GM12878 (cell line): ENCODE results near the gene BORCS6. TPM values are rescaled to one million over a fixed set of nuclear protein-coding genes. Genes with fewer than 3 reads are reported as not detected.
A peak's percentile ranks its signal among the peaks of the same experiment; 100 is the strongest.

Experiments
- ATAC-seq: fragments of 200-7000 bp; cut with Tn5 transposase; 3 replicates; pipeline ENCODE4 v1.9.1; 2020; ENCODE audit warnings: mild to moderate bottlenecking, moderate library complexity
- BruUV-seq: library from RNA; stranded (reverse); fragments of 400-500 nt; replicated peaks from 2 replicates; lab custom pipeline; 2021; lab: Mats Ljungman, UMichigan
- CTCF ChIA-PET: fragments of 300-600 bp; sonication (Branson Sonifier 250); formaldehyde crosslinking; extraction: SDS; loops from one replicate; lab custom pipeline; 2021; ENCODE audit warnings: inconsistent platforms; lab: Yijun Ruan, JAX
- POLR2A ChIA-PET: fragments of 350-600 bp; formaldehyde crosslinking; extraction: SDS; loops from one replicate; lab custom pipeline; 2021; ENCODE audit warnings: inconsistent platforms; lab: Charles Lee
- RAD21 ChIA-PET: fragments of 300-600 bp; sonication (Branson Sonifier 250); formaldehyde crosslinking; loops from one replicate; lab custom pipeline; 2023; ENCODE audit warnings: antibody characterized with exemption; ENCODE audit not compliant: unreplicated experiment; lab: Charles Lee
- SMC1A ChIA-PET: fragments of 300-600 bp; sonication (Branson Sonifier 250); formaldehyde crosslinking; loops from one replicate; lab custom pipeline; 2023; ENCODE audit not compliant: unreplicated experiment, uncharacterized antibody; lab: Charles Lee
- DNase-seq: peaks from one replicate; pipeline ENCODE4 v3.0.0-alpha.2; 2011; ENCODE audit warnings: low read depth, low spot score
- FAIRE-seq: peaks from 3 replicates; lab custom pipeline; 2011; peaks lifted over from hg19 to GRCh38; lab: Jason Lieb, UNC
- H2AFZ ChIP-seq: 2 replicates; pipeline ENCODE4 v1.6.0; 2011; ENCODE audit warnings: low read depth, low read length, control low read depth; ENCODE audit not compliant: control insufficient read depth
- H3K27ac ChIP-seq: 2 replicates; pipeline ENCODE4 v1.5.1; 2011; ENCODE audit warnings: control low read depth; ENCODE audit not compliant: control insufficient read depth, insufficient read depth
- H3K27me3 ChIP-seq, 2 experiments: replicated peaks in 1 of 2; 2 replicates each; pipeline versions ENCODE4 v1.6.0 to v1.6.1; 2011; ENCODE audit warnings: low read length in 1 of 2; ENCODE audit not compliant: control insufficient read depth in 2 of 2, insufficient read depth in 2 of 2
- H3K36me3 ChIP-seq, 2 experiments: 2 replicates each; pipeline ENCODE4 v1.5.1; 2011; ENCODE audit warnings: low read length in 1 of 2; ENCODE audit not compliant: control insufficient read depth in 2 of 2, insufficient read depth in 2 of 2
- H3K4me1 ChIP-seq: 2 replicates; pipeline ENCODE4 v1.6.1; 2011; ENCODE audit warnings: mild to moderate bottlenecking, low read length, moderate library complexity, mixed read lengths; ENCODE audit not compliant: control insufficient read depth, insufficient read depth
- H3K4me2 ChIP-seq: 2 replicates; pipeline ENCODE4 v1.6.0; 2011; ENCODE audit warnings: control low read depth; ENCODE audit not compliant: control insufficient read depth, insufficient read depth
- H3K4me3 ChIP-seq: fragments of 200-600 bp; sonication (generic); 2 replicates; pipeline ENCODE4 v1.5.1; 2016
- H3K79me2 ChIP-seq: 2 replicates; pipeline ENCODE4 v1.6.0; 2011; ENCODE audit warnings: low read length; ENCODE audit not compliant: control insufficient read depth, insufficient read depth
- H3K9ac ChIP-seq: 2 replicates; pipeline ENCODE4 v1.8.0; 2011; ENCODE audit warnings: low read length, control low read depth, mixed read lengths; ENCODE audit not compliant: control insufficient read depth, insufficient read depth
- H3K9me3 ChIP-seq: replicated peaks from 3 replicates; pipeline ENCODE4 v1.5.1; 2011; ENCODE audit warnings: mild to moderate bottlenecking, low read length; ENCODE audit not compliant: control insufficient read depth, insufficient read depth
- H4K20me1 ChIP-seq: 2 replicates; pipeline ENCODE4 v1.6.0; 2011; ENCODE audit not compliant: control insufficient read depth, insufficient read depth
- ATF2 ChIP-seq: IDR thresholded peaks from 2 replicates; pipeline ENCODE4 v1.6.1; 2012; ENCODE audit warnings: low read length, inconsistent platforms
- BCLAF1 ChIP-seq: fragments of 450-650 bp; IDR thresholded peaks from 2 replicates; pipeline ENCODE4 v1.6.1; 2017; ENCODE audit warnings: antibody characterized with exemption, mild to moderate bottlenecking, moderate library complexity
- FOXM1 ChIP-seq: IDR thresholded peaks from 2 replicates; pipeline ENCODE4 v1.6.1; 2012; ENCODE audit warnings: low read depth, mild to moderate bottlenecking, inconsistent platforms, low read length, moderate library complexity
- NKRF ChIP-seq: fragments of 450-650 bp; conservative IDR thresholded peaks from 2 replicates; pipeline ENCODE4 v1.6.1; 2017; ENCODE audit warnings: mild to moderate bottlenecking, moderate library complexity
- PML ChIP-seq: IDR thresholded peaks from 2 replicates; pipeline ENCODE4 v1.6.1; 2012; ENCODE audit warnings: low read length, inconsistent platforms
- SMAD1 ChIP-seq: fragments of 450-650 bp; IDR thresholded peaks from 2 replicates; pipeline ENCODE4 v1.6.1; 2018; ENCODE audit warnings: mild to moderate bottlenecking, low read depth; ENCODE audit not compliant: partially characterized antibody
- SPI1 ChIP-seq: IDR thresholded peaks from 2 replicates; pipeline ENCODE4 v1.6.1; 2011; ENCODE audit warnings: low read depth, mild to moderate bottlenecking, low read length, moderate library complexity, borderline replicate concordance; ENCODE audit not compliant: insufficient read depth
- YBX1 ChIP-seq: fragments of 450-650 bp; IDR thresholded peaks from 2 replicates; pipeline ENCODE4 v1.6.1; 2016; ENCODE audit warnings: antibody characterized with exemption
- ZNF207 ChIP-seq: fragments of 450-650 bp; IDR thresholded peaks from 2 replicates; pipeline ENCODE4 v1.6.1; 2014; ENCODE audit warnings: antibody characterized with exemption, mild to moderate bottlenecking, borderline replicate concordance
- ZNF24 ChIP-seq: fragments of 450-650 bp; IDR thresholded peaks from 2 replicates; pipeline ENCODE4 v1.6.1; 2017; ENCODE audit warnings: antibody characterized with exemption, mild to moderate bottlenecking
- WGBS: methylation state at CpG from one replicate; pipeline ENCODE4 v1.1.6; 2016; ENCODE audit warnings: low lambda C conversion rate; ENCODE audit not compliant: insufficient replicate concordance, insufficient coverage; ENCODE audit errors: missing lambda C conversion rate; 5-methylcytosine and 5-hydroxymethylcytosine counted together
- in situ Hi-C: fragments of 300-500 bp; cut with MboI; formaldehyde crosslinking; loops from 9 replicates; pipeline ENCODE4 v1.14.3; 2018; ENCODE audit warnings: mixed read lengths
- intact Hi-C: fragments of 100-400 bp; cut with micrococcal nuclease; formaldehyde crosslinking; loops from one replicate; pipeline ENCODE4 v1.14.2; 2022; ENCODE audit not compliant: unreplicated experiment
- polyA plus RNA-seq, 11 experiments: library from polyadenylated mRNA; depleted of rRNA in 4 of 11; unstranded in 6 of 11; stranded (reverse) in 5 of 11; fragments of >200 nt; fragmentation: Nextera tagmentation in 4 of 11; fragmentation: Illumina TruSeq in 1 of 11; extraction: Ambion mirVana in 4 of 11; extraction: Trizol in 1 of 11; gene quantifications; 1 replicate in 1 of 11; 2 replicates in 10 of 11; pipeline versions ENCODE4 v1.2.1 to v1.2.3, GENCODE V29; 2011 to 2016; ENCODE audit warnings: inconsistent platforms in 2 of 11, missing spikeins in 2 of 11, low read depth in 1 of 11
- total RNA-seq, 4 experiments: library from RNA; depleted of rRNA in 3 of 4; stranded (reverse); fragments of >200 nt in 3 of 4; fragmentation: Illumina TruSeq in 1 of 4; extraction: Trizol in 1 of 4; gene quantifications; 2 replicates each; pipeline versions ENCODE4 v1.2.1 to v1.2.3, GENCODE V29; 2013 to 2021
- TF ChIP-seq, protein P1 (sequence below): fragments of 450-650 bp; IDR thresholded peaks from 2 replicates; pipeline ENCODE4 v1.6.1; 2017; ENCODE audit warnings: mild to moderate bottlenecking, moderate library complexity

BORCS6 gene
- total and polyA plus RNA-seq, 10 of the 15 experiments (the other 5 are each of a cell fraction or from before 2014, with no cell fraction given): 0.37 to 14.1 (median 6.7) TPM

DNA sequence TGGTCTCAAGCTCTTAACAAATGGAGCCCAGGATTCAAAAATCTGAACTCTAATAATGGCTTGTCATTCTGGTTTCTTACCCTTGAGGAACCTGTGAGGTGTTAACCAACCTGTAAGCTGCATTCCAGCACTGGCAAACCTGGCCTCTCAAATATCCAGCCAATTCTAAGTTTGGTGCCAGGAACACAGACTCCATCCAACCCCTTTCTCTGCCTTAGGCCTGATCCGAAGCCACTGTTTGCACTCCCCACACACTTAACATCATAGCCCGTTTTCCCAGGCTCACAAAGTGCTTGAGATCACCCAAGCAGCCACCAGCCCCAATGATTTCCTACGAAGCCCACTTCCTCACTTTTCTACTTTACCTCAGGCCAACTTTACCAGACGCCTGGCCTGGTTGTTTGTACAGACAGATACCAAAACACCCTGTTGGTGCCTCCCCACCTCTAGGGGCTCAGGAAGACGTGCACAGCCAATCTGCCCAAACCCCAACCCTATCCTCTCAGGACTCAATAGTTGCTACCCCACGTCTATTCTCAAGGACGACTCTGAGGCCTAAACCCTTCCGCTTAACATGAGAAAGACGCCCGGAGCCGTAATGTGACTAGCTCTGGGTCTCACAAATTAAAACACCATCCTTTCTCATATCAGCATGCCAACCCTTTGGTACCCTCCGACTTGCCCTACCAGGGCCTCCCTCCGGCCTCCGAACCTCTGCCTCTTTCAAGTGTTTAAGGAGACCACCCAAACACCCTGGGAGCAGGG, 34.6 kb downstream of the BORCS6 start:
- H3K9me3 ChIP-seq: no peaks in the 10 kb centered on the region
- intact Hi-C loops: no loop called here
- H4K20me1 ChIP-seq: no peaks in the 10 kb centered on the region; the same call in 1 of the 2 replicates
- peak overlapping the region; percentile 76 for H3K27ac ChIP-seq
- in situ Hi-C loops: no loop called here
- H3K36me3 ChIP-seq: peaks cover 0 to 3% of the 10 kb centered on the region in 2 experiments; a peak in 1 of 4 replicates
- SMC1A ChIA-PET: interaction anchor here (1.4 to 5.1 kb wide), 9 partner anchors 17 to 92 kb away, joined by 4 to 42 read pairs (median 7); partner anchors contain the start of genes ALOXE3, CTC1 and HES7
- H3K4me2 ChIP-seq: peak overlapping the region; percentile 99
- DNase-seq (no peak), FAIRE-seq (no peak), ATAC-seq (no peak)
- RAD21 ChIA-PET: interaction anchor here (1.5 to 4.1 kb wide), 6 partner anchors 12 to 91 kb away, joined by 3 to 33 read pairs (median 6); no protein-coding TSS in a partner anchor
- POLR2A ChIA-PET: interaction anchor here (0.5 to 7.5 kb wide), 13 partner anchors 15 to 468 kb away, joined by 3 to 71 read pairs (median 6); partner anchors contain the start of genes AURKB, BORCS6, RANGRF and TP53
- H3K9ac ChIP-seq: peak overlapping the region; percentile 77
- no TSS peak for BruUV-seq
- no peak overlapping the region for H2AFZ ChIP-seq
- CTCF ChIA-PET: interaction anchor here (2.1 to 5.3 kb wide), 3 partner anchors 17 to 62 kb away, joined by 13 to 46 read pairs (median 36); partner anchors contain the start of gene HES7
- peaks cover 21% of the 10 kb centered on the region for H3K4me1 ChIP-seq
- no peaks in the 10 kb centered on the region for H3K27me3 ChIP-seq
- 38% methylated on average over 14 of the region's 14 CpGs for WGBS
- H3K4me3 ChIP-seq: peak overlapping the region; percentile 74
- H3K79me2 ChIP-seq: peaks cover 18% of the 10 kb centered on the region
- TF ChIP-seq BCLAF1 (no peak), ZNF24 (no peak), ATF2 (no peak), FOXM1 (no peak), SMAD1 (peak; percentile 14), ZNF207 (no peak), PML (no peak), YBX1 (no peak), NKRF (no peak), SPI1 (peak; percentile 13; the same call in 1 of the 2 replicates)
- TF ChIP-seq, protein P1, sequence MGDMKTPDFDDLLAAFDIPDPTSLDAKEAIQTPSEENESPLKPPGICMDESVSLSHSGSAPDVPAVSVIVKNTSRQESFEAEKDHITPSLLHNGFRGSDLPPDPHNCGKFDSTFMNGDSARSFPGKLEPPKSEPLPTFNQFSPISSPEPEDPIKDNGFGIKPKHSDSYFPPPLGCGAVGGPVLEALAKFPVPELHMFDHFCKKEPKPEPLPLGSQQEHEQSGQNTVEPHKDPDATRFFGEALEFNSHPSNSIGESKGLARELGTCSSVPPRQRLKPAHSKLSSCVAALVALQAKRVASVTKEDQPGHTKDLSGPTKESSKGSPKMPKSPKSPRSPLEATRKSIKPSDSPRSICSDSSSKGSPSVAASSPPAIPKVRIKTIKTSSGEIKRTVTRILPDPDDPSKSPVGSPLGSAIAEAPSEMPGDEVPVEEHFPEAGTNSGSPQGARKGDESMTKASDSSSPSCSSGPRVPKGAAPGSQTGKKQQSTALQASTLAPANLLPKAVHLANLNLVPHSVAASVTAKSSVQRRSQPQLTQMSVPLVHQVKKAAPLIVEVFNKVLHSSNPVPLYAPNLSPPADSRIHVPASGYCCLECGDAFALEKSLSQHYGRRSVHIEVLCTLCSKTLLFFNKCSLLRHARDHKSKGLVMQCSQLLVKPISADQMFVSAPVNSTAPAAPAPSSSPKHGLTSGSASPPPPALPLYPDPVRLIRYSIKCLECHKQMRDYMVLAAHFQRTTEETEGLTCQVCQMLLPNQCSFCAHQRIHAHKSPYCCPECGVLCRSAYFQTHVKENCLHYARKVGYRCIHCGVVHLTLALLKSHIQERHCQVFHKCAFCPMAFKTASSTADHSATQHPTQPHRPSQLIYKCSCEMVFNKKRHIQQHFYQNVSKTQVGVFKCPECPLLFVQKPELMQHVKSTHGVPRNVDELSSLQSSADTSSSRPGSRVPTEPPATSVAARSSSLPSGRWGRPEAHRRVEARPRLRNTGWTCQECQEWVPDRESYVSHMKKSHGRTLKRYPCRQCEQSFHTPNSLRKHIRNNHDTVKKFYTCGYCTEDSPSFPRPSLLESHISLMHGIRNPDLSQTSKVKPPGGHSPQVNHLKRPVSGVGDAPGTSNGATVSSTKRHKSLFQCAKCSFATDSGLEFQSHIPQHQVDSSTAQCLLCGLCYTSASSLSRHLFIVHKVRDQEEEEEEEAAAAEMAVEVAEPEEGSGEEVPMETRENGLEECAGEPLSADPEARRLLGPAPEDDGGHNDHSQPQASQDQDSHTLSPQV: no peak
